Activated CD4-positive, alpha-beta T cell treated with anti-CD3 and anti-CD28 coated beads, Interleukin-2, amount 50 U/mL, for 48 hours (primary cell): Measurements from ENCODE around the gene LAMA2.

Experiments
- DNase-seq, 2 experiments: peaks; one replicate each; pipeline ENCODE4 v3.0.0-alpha.2; 2020

LAMA2 gene

DNA sequence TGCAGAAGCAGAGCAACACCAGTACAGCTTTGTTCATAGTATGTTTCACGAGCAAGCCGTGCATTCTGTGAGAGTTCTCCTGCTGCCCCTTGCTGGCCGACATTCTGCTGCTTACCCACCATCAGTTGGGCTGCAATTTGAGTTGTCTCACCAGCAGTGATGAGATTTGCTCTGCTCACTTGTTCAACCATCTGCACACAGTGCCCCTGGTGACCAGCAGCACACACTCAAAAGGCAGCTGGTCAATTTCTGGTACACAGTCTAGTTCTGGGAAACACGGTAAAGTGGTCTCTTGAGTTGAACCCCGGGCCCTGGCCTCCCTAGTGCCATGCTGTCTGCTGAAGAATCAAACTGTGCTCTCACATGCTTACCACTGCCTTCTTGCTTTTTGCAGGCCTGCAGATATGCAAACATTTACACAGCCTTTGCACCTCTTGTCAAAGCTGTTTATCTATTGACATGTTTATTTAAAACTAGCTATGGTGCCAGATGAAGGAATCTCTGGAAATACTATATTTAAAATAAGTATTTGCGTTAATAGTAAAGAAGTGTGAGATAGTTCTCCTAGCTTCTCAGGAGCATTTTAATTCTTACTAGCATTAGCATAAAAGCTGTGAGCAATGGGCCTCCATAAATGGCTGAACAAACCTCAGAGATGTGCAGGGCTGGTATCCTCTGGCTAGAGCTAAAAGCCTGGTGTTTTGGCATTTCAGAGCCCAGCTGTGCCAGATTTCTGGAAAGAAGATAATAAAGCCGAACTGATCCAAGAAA is 592.7 kb downstream of the LAMA2 start:
- no peak for DNase-seq

GRCh38 chr6:129476248-129476564 is 593.3 kb downstream of the LAMA2 start:
- DNase-seq = no peak

GRCh38 chr6:129476810-129477209 is 593.9 kb downstream of the LAMA2 start:
- DNase-seq = no peak

GRCh38 chr6:129478379-129478778 is 595.4 kb downstream of the LAMA2 start:
- no peak for DNase-seq

- no peak for DNase-seq
Observed at GRCh38 chr6:129481706-129482105, 598.8 kb downstream of the LAMA2 start.

- DNase-seq = no peak
Observed at GRCh38 chr6:129485746-129486145, 602.8 kb downstream of the LAMA2 start.

DNA sequence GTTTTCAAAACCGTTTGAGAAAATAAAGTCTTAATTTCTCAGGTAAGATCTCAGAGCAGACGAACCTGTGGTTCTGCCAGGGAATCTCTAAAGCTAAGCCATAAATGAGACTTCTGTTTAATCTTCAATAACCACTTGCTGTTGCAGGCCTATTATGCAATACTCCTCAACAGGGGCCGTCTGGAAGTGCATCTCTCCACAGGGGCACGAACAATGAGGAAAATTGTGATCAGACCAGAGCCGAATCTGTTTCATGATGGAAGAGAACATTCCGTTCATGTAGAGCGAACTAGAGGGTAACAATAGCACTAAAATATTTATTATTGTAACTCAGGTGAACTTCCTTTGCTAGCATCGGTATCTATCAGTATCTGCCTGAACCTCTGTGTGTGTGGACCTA is 603.4 kb downstream of the LAMA2 start:
- no peak for DNase-seq

DNA sequence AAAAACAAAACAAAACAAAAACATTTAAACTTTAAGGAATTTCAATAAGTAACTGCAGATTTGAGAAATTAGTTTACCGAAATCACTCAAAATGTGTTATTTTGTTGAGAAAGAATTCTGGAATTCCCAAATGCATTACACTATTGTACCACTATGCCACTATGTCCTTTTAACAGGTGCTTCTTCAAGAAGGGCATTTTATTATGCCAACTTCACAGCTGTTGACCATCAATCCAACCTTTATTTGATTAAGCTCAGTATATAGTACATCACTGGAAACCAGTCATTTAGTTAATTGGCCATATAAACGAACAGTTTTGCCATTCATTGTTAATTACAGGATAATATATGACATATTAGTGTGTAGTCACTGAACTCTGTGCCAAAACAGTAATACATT is 605.4 kb downstream of the LAMA2 start:
- no peak for DNase-seq

DNA sequence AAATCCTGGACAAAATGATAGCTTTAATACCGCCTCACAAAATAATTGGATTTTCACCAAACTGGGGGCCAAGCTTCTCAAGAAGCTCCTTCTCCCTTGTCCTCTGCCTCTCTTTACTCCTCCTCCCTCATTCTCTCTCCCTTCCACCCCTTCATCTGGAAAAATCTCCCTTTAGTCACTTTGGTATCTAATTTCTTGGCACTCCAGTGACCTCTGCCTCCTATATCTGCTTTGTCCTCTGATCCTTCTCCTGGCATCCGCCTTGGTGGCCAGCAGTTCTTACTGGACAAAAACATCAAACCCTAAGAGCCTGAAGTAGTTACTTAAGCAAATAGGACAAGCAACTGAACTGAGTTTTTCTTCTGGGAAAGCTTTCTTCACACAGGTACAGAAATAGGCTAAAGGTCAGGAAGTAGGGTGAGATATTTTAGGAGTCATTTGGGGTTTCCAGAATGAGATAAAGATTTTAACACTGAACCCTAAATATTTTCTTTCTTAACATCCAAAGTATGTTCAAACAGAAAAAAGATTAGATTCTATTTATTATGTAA is 606.4 kb downstream of the LAMA2 start:
- no peak for DNase-seq

DNA sequence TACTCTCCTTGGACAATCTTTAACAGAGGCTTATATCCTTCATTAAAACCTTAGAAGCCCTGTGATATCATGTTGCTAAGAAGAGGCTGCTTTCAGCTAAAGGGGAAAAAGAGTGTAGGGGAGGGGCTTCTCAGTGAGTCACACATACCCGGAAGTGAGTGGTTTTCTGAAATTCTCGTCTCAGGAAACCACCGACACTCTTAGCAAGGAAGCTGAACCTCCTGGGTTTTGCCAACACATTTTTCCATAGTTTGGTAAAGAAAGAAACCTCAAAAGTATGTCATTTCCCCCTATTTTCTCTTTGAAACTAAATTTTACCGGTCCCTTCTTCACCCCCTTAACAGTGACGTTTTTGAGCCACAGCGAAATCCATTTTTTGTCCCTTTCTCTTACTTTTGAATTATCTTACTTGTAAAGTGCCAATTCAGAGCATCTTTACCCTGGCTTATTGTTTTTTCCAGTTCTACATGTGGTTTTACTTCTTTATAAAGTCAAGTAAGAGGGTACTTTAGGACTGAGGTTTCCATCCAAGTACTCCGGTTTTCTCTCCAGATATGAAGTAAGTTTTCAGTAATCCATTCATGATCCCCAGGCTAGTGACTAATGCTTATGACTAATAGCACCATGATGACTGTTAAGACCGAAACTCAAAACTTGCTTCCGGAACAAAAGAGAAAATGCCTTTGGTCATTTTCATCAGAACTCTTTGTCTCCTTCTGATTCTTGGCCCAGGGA is 607.8 kb downstream of the LAMA2 start:
- peak; percentile 50 to 65 for DNase-seq

DNA sequence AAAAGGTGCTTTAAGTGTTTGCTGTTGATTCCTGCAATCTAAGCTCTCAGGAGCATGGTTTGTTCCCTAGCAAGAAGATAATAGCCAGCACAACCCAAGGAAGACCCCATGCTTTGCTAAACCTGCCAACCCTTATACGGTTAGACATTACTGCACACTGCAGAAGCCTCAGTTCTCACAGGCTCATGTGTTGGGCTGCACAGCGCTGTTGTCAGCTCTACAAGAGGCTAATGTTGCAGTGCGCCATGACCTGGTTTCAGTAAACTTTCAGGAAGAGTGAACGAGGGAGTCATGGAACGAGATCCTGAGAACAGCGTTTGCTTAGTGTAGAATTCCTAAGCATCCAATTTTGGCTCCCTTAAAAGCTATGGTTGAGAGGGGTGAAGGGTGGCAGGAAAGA is 608.5 kb downstream of the LAMA2 start:
- DNase-seq = no peak

- DNase-seq = no peak
Observed at GRCh38 chr6:129492260-129492659, 609.3 kb downstream of the LAMA2 start.

DNA sequence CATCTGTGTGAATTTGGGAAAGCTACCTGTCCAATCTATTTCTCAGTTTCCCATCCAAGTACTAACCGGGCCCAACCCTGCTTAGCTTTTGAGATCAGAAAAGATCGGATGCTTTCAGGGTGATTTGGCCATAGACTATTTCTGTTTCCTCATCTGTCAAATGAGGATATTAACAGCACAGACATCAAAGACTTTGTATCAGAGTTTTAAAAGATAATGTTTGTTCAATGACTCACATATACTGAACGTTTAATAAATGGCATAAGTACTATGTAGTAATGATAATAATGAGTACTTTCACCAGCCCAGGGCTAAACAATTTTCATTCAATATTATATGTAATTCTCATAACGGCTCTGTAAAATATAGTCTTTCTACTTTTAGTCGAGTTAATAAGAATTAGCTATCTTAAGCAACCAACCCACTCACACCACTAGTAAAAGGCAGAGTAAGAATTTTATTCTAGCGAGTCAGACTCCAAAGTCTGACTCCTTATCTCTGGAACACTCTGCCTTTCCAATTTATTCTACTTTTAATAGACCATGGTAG is 610.5 kb downstream of the LAMA2 start:
- no peak for DNase-seq

DNA sequence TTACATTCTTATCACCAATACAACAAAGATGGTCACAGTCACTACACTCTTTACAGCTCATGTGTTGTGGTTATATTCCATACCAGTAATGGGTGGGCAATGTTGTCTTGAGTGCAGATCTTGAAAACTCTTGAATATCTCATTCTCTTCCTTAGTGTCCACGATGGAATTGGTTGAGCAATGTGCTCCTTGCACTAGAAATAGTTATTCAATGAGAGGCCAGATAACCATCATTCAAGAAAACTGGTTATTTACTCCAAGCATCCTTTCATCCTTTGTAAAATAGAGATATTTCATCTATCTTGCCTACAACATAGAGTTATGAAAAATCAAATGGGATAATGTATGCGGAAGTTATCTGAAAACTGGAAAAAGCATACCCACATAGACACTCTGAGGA is 611.2 kb downstream of the LAMA2 start:
- DNase-seq = no peak

GRCh38 chr6:129494586-129494985 is 611.6 kb downstream of the LAMA2 start:
- no peak for DNase-seq

- no peak for DNase-seq
Observed at GRCh38 chr6:129495652-129496051, 612.7 kb downstream of the LAMA2 start.

DNA sequence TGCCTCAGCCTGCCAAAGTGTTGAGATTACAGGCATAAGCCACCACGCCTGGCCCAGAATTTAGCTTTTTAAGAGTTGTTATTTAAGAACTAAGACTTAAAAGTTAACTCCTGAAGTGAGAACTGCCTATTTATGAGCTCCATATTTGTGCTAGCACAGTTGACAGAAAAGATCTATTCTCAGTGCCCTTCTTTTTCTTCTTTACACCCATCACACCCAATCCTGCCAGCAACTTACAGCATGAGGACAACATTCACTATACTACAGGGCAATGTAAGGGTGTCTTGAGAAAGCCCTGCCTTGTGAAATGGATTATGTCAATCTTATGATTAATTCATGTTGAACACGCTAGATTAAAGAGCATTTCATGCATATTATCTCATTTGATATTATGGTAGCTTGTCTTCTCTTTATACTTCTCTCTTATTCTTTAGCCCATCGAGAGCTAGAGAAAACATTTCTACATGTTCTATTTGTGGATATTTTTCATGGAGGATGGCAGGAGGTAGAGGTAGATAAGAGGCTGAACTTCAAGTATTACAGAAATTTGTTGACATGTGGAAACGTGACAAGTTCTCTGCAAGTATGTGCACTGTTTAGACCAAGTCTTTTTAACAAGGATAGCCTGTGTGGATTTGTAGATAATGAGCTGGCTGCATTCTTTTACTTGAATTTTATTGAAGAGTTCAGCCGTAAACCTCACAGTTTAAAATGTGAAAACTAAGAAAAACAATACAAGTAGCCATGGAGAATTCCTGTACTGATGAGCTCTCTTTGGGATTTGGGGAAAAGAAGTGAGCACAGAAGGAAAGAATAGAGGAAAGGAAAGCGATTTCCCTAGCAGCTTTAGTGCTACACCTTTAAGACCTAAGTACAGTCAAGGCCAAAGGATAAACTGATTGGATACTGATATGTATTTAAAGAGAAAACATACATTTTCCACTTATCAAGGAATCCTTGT is 614.8 kb downstream of the LAMA2 start:
- DNase-seq = no peak

- DNase-seq = no peak
Observed at GRCh38 chr6:129498541-129498940, 615.6 kb downstream of the LAMA2 start.

DNA sequence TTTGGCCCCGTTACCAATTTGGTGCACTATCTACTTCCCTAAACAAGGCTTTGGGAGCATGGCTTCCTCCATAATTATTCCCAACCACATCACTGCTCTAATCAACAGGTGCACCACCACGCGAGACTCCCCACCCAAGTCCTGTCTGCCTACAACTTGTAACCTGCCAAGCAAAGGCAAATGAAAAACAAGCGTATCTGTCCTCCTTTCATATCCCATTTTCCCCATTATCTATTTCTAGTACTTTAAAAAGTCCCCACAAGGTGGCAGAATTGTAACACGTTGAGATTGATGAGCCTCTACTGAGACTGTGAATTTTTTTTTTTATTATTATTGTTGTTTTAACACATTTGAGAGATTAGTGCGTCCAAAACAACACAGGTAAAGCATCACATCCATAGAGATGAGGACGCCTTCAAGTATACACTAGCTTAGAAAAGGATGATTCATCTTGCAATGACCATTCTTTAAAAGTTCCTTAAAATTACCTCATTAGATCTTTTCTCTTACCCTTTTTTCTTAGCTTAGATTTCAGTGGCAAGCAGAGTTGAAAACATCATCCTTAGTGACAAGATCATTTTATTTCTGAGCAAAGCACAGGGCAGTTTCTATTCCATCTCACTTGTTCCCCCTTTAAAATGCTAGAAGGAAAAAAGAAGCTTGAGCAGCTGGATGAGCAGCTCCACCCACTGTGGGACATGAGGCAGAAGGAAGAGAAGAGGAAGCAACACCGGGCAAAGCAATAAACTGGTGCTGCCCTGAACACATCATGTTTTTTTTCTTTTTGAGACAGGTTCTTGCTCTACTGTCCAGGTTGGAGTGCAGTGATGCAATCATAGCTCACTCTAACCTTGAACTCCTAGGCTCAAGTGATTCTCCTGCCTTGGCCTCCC is 616.3 kb downstream of the LAMA2 start:
- DNase-seq = no peak

DNA sequence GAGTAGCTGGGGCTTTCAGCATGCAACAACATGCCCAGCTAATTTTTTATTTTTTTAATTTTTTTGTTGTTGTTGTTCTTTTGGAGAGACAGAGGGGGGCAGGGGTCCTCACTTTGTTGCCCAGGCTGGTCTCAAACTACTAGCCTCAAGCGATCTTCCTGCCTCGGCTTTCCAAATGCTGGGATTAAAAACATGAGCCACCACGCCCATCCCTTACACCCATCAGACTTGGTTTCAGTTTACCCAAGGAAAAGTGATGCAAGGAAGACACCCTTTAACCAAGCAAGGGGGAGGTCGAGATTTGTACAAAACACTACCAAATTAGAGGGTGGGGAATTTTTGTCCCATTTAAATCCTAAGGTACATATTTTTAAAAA is 616.9 kb downstream of the LAMA2 start:
- DNase-seq = no peak

DNA sequence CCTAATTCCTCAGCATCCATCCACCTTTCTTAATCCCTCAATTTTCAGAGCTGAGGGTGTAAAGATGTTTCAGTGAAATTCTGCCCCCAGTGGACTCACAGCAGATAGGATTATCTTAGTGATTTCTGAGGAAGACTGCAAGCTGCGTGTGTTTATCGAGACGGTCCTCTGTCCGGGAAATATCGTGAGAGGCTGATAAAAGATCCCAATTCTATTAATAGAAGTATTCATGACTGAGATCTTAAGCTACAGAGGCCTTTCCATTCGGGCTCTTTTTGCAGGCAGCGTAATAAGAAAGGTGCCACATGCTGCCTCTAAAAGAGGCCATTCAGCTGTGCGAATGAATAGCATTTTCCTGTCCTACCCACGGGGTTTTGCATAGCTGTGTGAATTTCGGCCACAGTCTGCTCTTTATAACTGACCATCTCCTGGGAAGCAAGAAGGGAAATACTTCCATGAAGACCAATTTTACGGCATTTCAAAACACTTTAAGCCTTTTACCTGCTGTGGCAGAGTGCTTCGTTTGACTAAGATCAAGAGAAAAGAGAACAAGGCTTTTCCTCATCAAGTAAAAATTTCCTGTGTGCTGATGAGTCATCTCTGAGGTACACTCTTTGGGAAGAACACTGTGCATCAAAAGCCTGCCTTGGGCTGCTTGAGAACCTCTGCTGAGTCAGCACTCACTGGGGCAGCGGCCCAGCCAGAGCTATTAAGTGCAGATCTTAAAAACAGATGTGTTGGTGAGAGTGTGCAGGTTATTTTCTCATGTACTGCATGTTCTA is 618.2 kb downstream of the LAMA2 start:
- peak in 1 of 2 experiments; percentile 27 for DNase-seq
